Parathyroid adenoma (tissue), 2 donors: Measurements from ENCODE around the gene TP53BP1.

Experiments used
- H2AFZ ChIP-seq: fragments of 300-600 bp; sonication (generic); one replicate; pipeline ENCODE4 v1.7.0; 2017; ENCODE audit warnings: antibody characterized with exemption, mild to moderate bottlenecking
- H3K27ac ChIP-seq: fragments of 300-600 bp; sonication (generic); one replicate; pipeline ENCODE4 v1.7.0; 2017
- H3K27me3 ChIP-seq: fragments of 300-600 bp; sonication (generic); one replicate; pipeline ENCODE4 v1.7.0; 2017; ENCODE audit warnings: low read length; ENCODE audit not compliant: control insufficient read depth, insufficient read depth
- H3K36me3 ChIP-seq: fragments of 300-600 bp; sonication (generic); one replicate; pipeline ENCODE4 v1.7.0; 2017; ENCODE audit warnings: low read length; ENCODE audit not compliant: control insufficient read depth, insufficient read depth
- H3K4me1 ChIP-seq: fragments of 300-600 bp; sonication (generic); one replicate; pipeline ENCODE4 v1.7.0; 2017; ENCODE audit warnings: control low read depth
- H3K4me2 ChIP-seq: fragments of 300-600 bp; sonication (generic); one replicate; pipeline ENCODE4 v1.7.0; 2017; ENCODE audit warnings: low read length
- H3K4me3 ChIP-seq: fragments of 300-600 bp; sonication (generic); one replicate; pipeline ENCODE4 v1.7.0; 2017; ENCODE audit warnings: low read depth, low read length
- H3K79me2 ChIP-seq: fragments of 300-600 bp; sonication (generic); one replicate; pipeline ENCODE4 v1.7.0; 2017; ENCODE audit warnings: control low read depth
- H3K9ac ChIP-seq: fragments of 300-600 bp; sonication (generic); one replicate; pipeline ENCODE4 v1.7.0; 2017; ENCODE audit warnings: mild to moderate bottlenecking
- H3K9me3 ChIP-seq: fragments of 300-600 bp; sonication (generic); one replicate; pipeline ENCODE4 v1.7.0; 2017; ENCODE audit warnings: low read length; ENCODE audit not compliant: control insufficient read depth
- CTCF ChIP-seq: fragments of 300-600 bp; sonication (generic); IDR thresholded peaks from one replicate; pipeline ENCODE4 v1.7.0; 2017; ENCODE audit warnings: antibody characterized with exemption, mild to moderate bottlenecking
- donor health status: primary hyperparathyroidism.

Gene TP53BP1

GRCh38 chr15:43524254-43524845 is 31.4 kb upstream of the TP53BP1 start:
- H3K79me2 ChIP-seq, result no peaks in the 10 kb centered on the region
- H3K36me3 ChIP-seq, result no peaks in the 10 kb centered on the region

GRCh38 chr15:43523646-43524045 is 30.7 kb upstream of the TP53BP1 start:
- H3K79me2 ChIP-seq, result no peaks in the 10 kb centered on the region

More at GRCh38 chr15:43524254-43524845, 31.4 kb upstream of the TP53BP1 start:
- H3K4me1 ChIP-seq, result no peaks in the 10 kb centered on the region
- H3K27ac ChIP-seq, result no peak overlapping the region
- no peak for TF ChIP-seq CTCF
- H3K4me2 ChIP-seq, result no peak overlapping the region
- no peak overlapping the region for H2AFZ ChIP-seq
- H3K9me3 ChIP-seq, result no peaks in the 10 kb centered on the region
- H3K9ac ChIP-seq, result no peak overlapping the region
- H3K4me3 ChIP-seq, result no peak overlapping the region
- no peaks in the 10 kb centered on the region for H3K27me3 ChIP-seq

GRCh38 chr15:43522247-43522646 is 29.3 kb upstream of the TP53BP1 start:
- H3K9me3 ChIP-seq, result no peaks in the 10 kb centered on the region
- no peak overlapping the region for H3K4me3 ChIP-seq
- H3K36me3 ChIP-seq, result no peaks in the 10 kb centered on the region
- H3K4me2 ChIP-seq, result no peak overlapping the region
- H2AFZ ChIP-seq, result no peak overlapping the region
- H3K27ac ChIP-seq, result no peak overlapping the region
- no peaks in the 10 kb centered on the region for H3K79me2 ChIP-seq
- H3K9ac ChIP-seq, result no peak overlapping the region
- no peaks in the 10 kb centered on the region for H3K27me3 ChIP-seq
- no peaks in the 10 kb centered on the region for H3K4me1 ChIP-seq
- no peak for TF ChIP-seq CTCF

More at GRCh38 chr15:43523646-43524045, 30.7 kb upstream of the TP53BP1 start:
- Histone ChIP-seq H3K9ac (no peak overlapping the region), H3K27me3 (no peaks in the 10 kb centered on the region), H2AFZ (no peak overlapping the region), H3K4me3 (no peak overlapping the region), H3K36me3 (no peaks in the 10 kb centered on the region), H3K9me3 (no peaks in the 10 kb centered on the region), H3K4me2 (no peak overlapping the region), H3K27ac (no peak overlapping the region), H3K4me1 (no peaks in the 10 kb centered on the region)
- TF ChIP-seq CTCF, result no peak

- no peak overlapping the region for H2AFZ ChIP-seq
- no peaks in the 10 kb centered on the region for H3K9me3 ChIP-seq
- H3K4me2 ChIP-seq, result no peak overlapping the region
- H3K4me3 ChIP-seq, result no peak overlapping the region
- no peaks in the 10 kb centered on the region for H3K4me1 ChIP-seq
- TF ChIP-seq CTCF, result no peak
- H3K27me3 ChIP-seq, result no peaks in the 10 kb centered on the region
- no peak overlapping the region for H3K27ac ChIP-seq
- H3K36me3 ChIP-seq, result no peaks in the 10 kb centered on the region
- no peak overlapping the region for H3K9ac ChIP-seq
- H3K79me2 ChIP-seq, result no peaks in the 10 kb centered on the region
These were observed 28.5 kb upstream of the TP53BP1 start for GRCh38 chr15:43521419-43521818.

GRCh38 chr15:43520138-43520537 is 27.2 kb upstream of the TP53BP1 start:
- Histone ChIP-seq H3K4me2 (no peak overlapping the region), H3K4me3 (no peak overlapping the region), H3K9ac (no peak overlapping the region), H2AFZ (no peak overlapping the region), H3K36me3 (no peaks in the 10 kb centered on the region), H3K27me3 (no peaks in the 10 kb centered on the region), H3K9me3 (no peaks in the 10 kb centered on the region), H3K4me1 (no peaks in the 10 kb centered on the region), H3K27ac (no peak overlapping the region), H3K79me2 (no peaks in the 10 kb centered on the region)
- no peak for TF ChIP-seq CTCF
